Activated naive CD8-positive, alpha-beta T cell treated with anti-CD3 and anti-CD28 coated beads, Interleukin-2, amount 10 ng/mL, durations not matched to agents 7 days and 5 days (primary cell): ENCODE results near the gene TUT4. TPM values are rescaled to one million over a fixed set of nuclear protein-coding genes. Genes with fewer than 3 reads are reported as not detected.

Experiments
- ATAC-seq: fragments of 150-1000 bp; cut with Tn5 transposase; one replicate; pipeline ENCODE4 v1.10.0; 2021; ENCODE audit warnings: low read depth, moderate library complexity
- POLR2A ChIA-PET: fragments of 350-600 bp; sonication (Branson Sonifier 250); formaldehyde crosslinking; loops from one replicate; lab custom pipeline; 2021; ENCODE audit warnings: antibody characterized with exemption; lab: Charles Lee
- DNase-seq: peaks from one replicate; pipeline ENCODE4 v3.0.0; 2021
- H3K27ac Mint-ChIP-seq: one replicate; pipeline ENCODE4 v1.8.0; 2022; ENCODE audit warnings: mild to moderate bottlenecking, mixed read lengths
- H3K27me3 Mint-ChIP-seq: one replicate; pipeline ENCODE4 v1.8.0; 2022; ENCODE audit warnings: mild to moderate bottlenecking, moderate library complexity, mixed read lengths
- H3K36me3 Mint-ChIP-seq: one replicate; pipeline ENCODE4 v1.8.0; 2021; ENCODE audit warnings: mild to moderate bottlenecking, mixed read lengths
- H3K4me1 Mint-ChIP-seq: one replicate; pipeline ENCODE4 v1.8.0; 2021; ENCODE audit warnings: mixed read lengths
- H3K4me3 Mint-ChIP-seq: one replicate; pipeline ENCODE4 v1.8.0; 2022; ENCODE audit warnings: mild to moderate bottlenecking, moderate library complexity, mixed read lengths
- H3K9me3 Mint-ChIP-seq: one replicate; pipeline ENCODE4 v1.8.0; 2021; ENCODE audit warnings: mixed read lengths
- total RNA-seq, 2 experiments: library from RNA; stranded (reverse); gene quantifications; one replicate each; pipeline ENCODE4 v1.2.3, GENCODE V29; 2021

Gene TUT4
- total RNA-seq, 2 experiments from 2014 or later: 104 to 110 TPM

- Mint-ChIP-seq H3K4me3 (no peak overlapping the region), H3K4me1 (peaks cover 32% of the 10 kb centered on the region), H3K27me3 (no peaks in the 10 kb centered on the region), H3K27ac (no peak overlapping the region), H3K9me3 (no peaks in the 10 kb centered on the region), H3K36me3 (peaks cover 40% of the 10 kb centered on the region)
- no peak for ATAC-seq
- DNase-seq: no peak
- POLR2A ChIA-PET: no interaction called here
Observed at GRCh38 chr1:52426371-52426770, 126.5 kb downstream of the TUT4 start.

- POLR2A ChIA-PET: interaction anchor here (1.4 to 2.9 kb wide), 4 partner anchors 10 to 368 kb away, joined by 3 to 29 read pairs (median 7); partner anchors contain the start of genes BTF3L4, ORC1, PRPF38A and TUT4
- H3K36me3 Mint-ChIP-seq: peaks cover 32% of the 10 kb centered on the region
- H3K27ac Mint-ChIP-seq: peak overlapping the region; percentile 78
- peaks cover 32% of the 10 kb centered on the region for H3K4me1 Mint-ChIP-seq
- ATAC-seq: no peak
- no peak for DNase-seq
- no peaks in the 10 kb centered on the region for H3K9me3 Mint-ChIP-seq
- peak overlapping the region; percentile 28 for H3K4me3 Mint-ChIP-seq
- no peaks in the 10 kb centered on the region for H3K27me3 Mint-ChIP-seq
Observed at GRCh38 chr1:52424813-52425212, 128.1 kb downstream of the TUT4 start.

- H3K4me3 Mint-ChIP-seq: peak overlapping the region; percentile 28
- H3K27me3 Mint-ChIP-seq: no peaks in the 10 kb centered on the region
- POLR2A ChIA-PET: interaction anchor here (1.0 to 2.9 kb wide), 6 partner anchors 9 to 368 kb away, joined by 3 to 29 read pairs (median 4); partner anchors contain the start of genes BTF3L4, CC2D1B, ORC1 and PRPF38A
- H3K36me3 Mint-ChIP-seq: peaks cover 37% of the 10 kb centered on the region
- H3K27ac Mint-ChIP-seq: peak overlapping the region; percentile 78
- DNase-seq: no peak
- H3K4me1 Mint-ChIP-seq: peaks cover 35% of the 10 kb centered on the region
- ATAC-seq: peak; percentile 90
- H3K9me3 Mint-ChIP-seq: no peaks in the 10 kb centered on the region
Observed at GRCh38 chr1:52424231-52424636, 128.7 kb downstream of the TUT4 start.

GRCh38 chr1:52423771-52424170, 129.1 kb downstream of the TUT4 start:
- POLR2A ChIA-PET: interaction anchor here (1.0 to 2.9 kb wide), 7 partner anchors 9 to 367 kb away, joined by 3 to 29 read pairs (median 4); partner anchors contain the start of genes BTF3L4, CC2D1B, ORC1 and PRPF38A
- ATAC-seq (peak; percentile 93), DNase-seq (peak; percentile 46)
- Mint-ChIP-seq H3K27me3 (no peaks in the 10 kb centered on the region), H3K4me1 (peaks cover 35% of the 10 kb centered on the region), H3K4me3 (peak overlapping the region; percentile 28), H3K9me3 (no peaks in the 10 kb centered on the region), H3K27ac (peak overlapping the region; percentile 78), H3K36me3 (peaks cover 36% of the 10 kb centered on the region)

- Mint-ChIP-seq H3K27me3 (no peaks in the 10 kb centered on the region), H3K27ac (peak overlapping the region; percentile 57), H3K4me1 (peaks cover 38% of the 10 kb centered on the region), H3K4me3 (no peak overlapping the region), H3K36me3 (peaks cover 40% of the 10 kb centered on the region), H3K9me3 (no peaks in the 10 kb centered on the region)
- DNase-seq (no peak), ATAC-seq (no peak)
- POLR2A ChIA-PET: interaction anchor here (1.0 to 2.9 kb wide), 5 partner anchors 12 to 130 kb away, joined by 3 to 29 read pairs (median 4); partner anchors contain the start of genes CC2D1B, ORC1, PRPF38A and TUT4
Observed at GRCh38 chr1:52423055-52423454, 129.8 kb downstream of the TUT4 start.

GRCh38 chr1:52420713-52421112, 132.2 kb downstream of the TUT4 start:
- ATAC-seq (no peak), DNase-seq (no peak)
- Mint-ChIP-seq H3K36me3 (peaks cover 39% of the 10 kb centered on the region), H3K27me3 (no peaks in the 10 kb centered on the region), H3K4me3 (no peak overlapping the region), H3K27ac (no peak overlapping the region), H3K4me1 (peaks cover 33% of the 10 kb centered on the region), H3K9me3 (no peaks in the 10 kb centered on the region)
- POLR2A ChIA-PET: no interaction called here

- Mint-ChIP-seq H3K36me3 (peaks cover 48% of the 10 kb centered on the region), H3K27ac (peak overlapping the region; percentile 45), H3K4me3 (no peak overlapping the region), H3K9me3 (no peaks in the 10 kb centered on the region), H3K27me3 (no peaks in the 10 kb centered on the region), H3K4me1 (peaks cover 9% of the 10 kb centered on the region)
- POLR2A ChIA-PET: interaction anchor here (5.0 kb wide), 1 partner anchor 12 kb away, joined by 22 read pairs; the partner anchor contains the start of genes ORC1 and PRPF38A
- ATAC-seq (no peak), DNase-seq (no peak)
Observed at GRCh38 chr1:52416811-52417210, 136.1 kb downstream of the TUT4 start.

- Mint-ChIP-seq H3K4me1 (peaks cover 9% of the 10 kb centered on the region), H3K27ac (no peak overlapping the region), H3K9me3 (no peaks in the 10 kb centered on the region), H3K36me3 (peaks cover 53% of the 10 kb centered on the region), H3K27me3 (no peaks in the 10 kb centered on the region), H3K4me3 (no peak overlapping the region)
- no peak for DNase-seq
- no peak for ATAC-seq
- POLR2A ChIA-PET: interaction anchor here (1.7 to 5.0 kb wide), 2 partner anchors 9 to 10 kb away, joined by 4 to 22 read pairs; partner anchors contain the start of genes ORC1 and PRPF38A
Observed at GRCh38 chr1:52414942-52415341, 137.9 kb downstream of the TUT4 start.

- no peak overlapping the region for H3K27ac Mint-ChIP-seq
- no peak for DNase-seq
- peaks cover 49% of the 10 kb centered on the region for H3K36me3 Mint-ChIP-seq
- H3K9me3 Mint-ChIP-seq: no peaks in the 10 kb centered on the region
- POLR2A ChIA-PET: interaction anchor here (1.5 kb wide), 1 partner anchor 9 kb away, joined by 4 read pairs; the partner anchor contains the start of gene PRPF38A
- peaks cover 7% of the 10 kb centered on the region for H3K4me1 Mint-ChIP-seq
- H3K27me3 Mint-ChIP-seq: no peaks in the 10 kb centered on the region
- no peak for ATAC-seq
- no peak overlapping the region for H3K4me3 Mint-ChIP-seq
Observed at GRCh38 chr1:52413410-52413989, 139.4 kb downstream of the TUT4 start.

- no peak for ATAC-seq
- Mint-ChIP-seq H3K4me1 (peaks cover 43% of the 10 kb centered on the region), H3K4me3 (peak overlapping the region; percentile 100), H3K9me3 (no peaks in the 10 kb centered on the region), H3K27me3 (no peaks in the 10 kb centered on the region), H3K27ac (peak overlapping the region; percentile 100), H3K36me3 (peaks cover 31% of the 10 kb centered on the region)
- DNase-seq: no peak
- POLR2A ChIA-PET: interaction anchor here (0.5 to 3.4 kb wide), 17 partner anchors 8 to 356 kb away, joined by 3 to 34 read pairs (median 5); partner anchors contain the start of genes BTF3L4, CC2D1B, COA7 and GPX7
Observed at GRCh38 chr1:52404975-52405338, 147.9 kb downstream of the TUT4 start.

- ATAC-seq: peak; percentile 92
- Mint-ChIP-seq H3K9me3 (no peaks in the 10 kb centered on the region), H3K27me3 (no peaks in the 10 kb centered on the region), H3K36me3 (peaks cover 35% of the 10 kb centered on the region), H3K27ac (peak within 1 kb of the TSS; percentile 100), H3K4me3 (peak within 1 kb of the TSS; percentile 100), H3K4me1 (peaks cover 45% of the 10 kb centered on the region)
- peak; percentile 96 for DNase-seq
- POLR2A ChIA-PET: interaction anchor here (0.5 to 3.4 kb wide), 23 partner anchors 9 to 356 kb away, joined by 3 to 34 read pairs (median 5); partner anchors contain the start of genes BTF3L4, CC2D1B, COA7 and GPX7
Observed at GRCh38 chr1:52404116-52404974, 148.5 kb downstream of the TUT4 start, which contains the start of the genes ORC1 and PRPF38A. ORC1 (minus strand) TSS chr1:52404423; CDS start chr1:52402223, 2,200 bp downstream. PRPF38A (plus strand) TSS chr1:52404602; CDS start chr1:52404750, 148 bp downstream.

- Mint-ChIP-seq H3K27ac (peak overlapping the region; percentile 100), H3K27me3 (no peaks in the 10 kb centered on the region), H3K9me3 (no peaks in the 10 kb centered on the region), H3K4me1 (peaks cover 45% of the 10 kb centered on the region), H3K4me3 (peak overlapping the region; percentile 100), H3K36me3 (peaks cover 35% of the 10 kb centered on the region)
- DNase-seq (no peak), ATAC-seq (peak; percentile 55)
- POLR2A ChIA-PET: interaction anchor here (1.0 to 3.4 kb wide), 20 partner anchors 10 to 348 kb away, joined by 3 to 34 read pairs (median 6); partner anchors contain the start of genes BTF3L4, CC2D1B, COA7 and GPX7
Observed at GRCh38 chr1:52403566-52404115, 149.3 kb downstream of the TUT4 start.
